ENCODE measurements around the gene ABCG4.

Gene ABCG4

DNA sequence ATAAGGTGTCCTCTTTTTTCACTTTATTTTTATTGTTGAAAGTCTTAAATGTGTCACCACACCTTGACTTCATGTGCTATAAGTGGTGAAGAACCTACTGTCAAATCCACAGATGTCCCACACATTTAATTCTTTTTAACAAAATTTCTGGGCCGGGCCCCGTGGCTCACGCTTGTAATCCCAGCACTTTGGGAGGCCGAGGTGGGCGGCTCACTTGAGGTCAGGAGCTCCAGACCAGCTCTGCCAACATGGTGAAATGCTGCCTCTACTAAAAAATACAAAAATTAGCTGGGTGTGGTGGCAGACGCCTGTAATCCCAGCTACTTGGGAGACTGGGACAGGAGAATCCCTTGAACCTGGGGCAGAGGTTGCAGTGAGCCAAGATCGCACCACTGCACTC, 60.3 kb downstream of the ABCG4 start:
- DNase-seq = no peak

DNA sequence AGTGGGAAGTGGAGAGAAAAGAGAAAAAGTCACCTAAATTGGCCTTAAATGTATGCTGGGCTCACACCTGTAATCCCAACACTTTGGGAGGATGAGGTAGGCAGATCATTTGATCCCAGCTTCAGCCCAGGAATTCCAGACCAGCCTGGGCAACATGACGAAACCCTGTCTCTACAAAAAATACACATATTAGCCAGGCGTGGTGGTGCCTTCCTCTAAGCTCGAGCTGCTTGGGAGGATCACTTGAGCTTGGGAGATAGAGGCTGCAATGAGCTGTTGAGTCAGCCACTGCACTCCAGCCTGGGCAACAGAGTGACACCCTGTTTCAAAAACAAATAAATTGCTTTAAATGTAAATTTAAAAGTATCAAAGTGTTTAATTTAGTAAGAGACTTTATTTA, 61.2 kb downstream of the ABCG4 start:
- DNase-seq = no peak

Data from activated naive CD4-positive, alpha-beta T cell treated with anti-CD3 and anti-CD28 coated beads, Interleukin-2, amount 50 U/mL, for 16 hours (primary cell).